Stimulated activated CD8-positive, alpha-beta memory T cell treated with anti-CD3 and anti-CD28 coated beads, Interleukin-7, amount 100 ng/mL, for 1 hour (primary cell): ENCODE measurements around the gene OPHN1.
"Not testable (repeated sequence)": the region's sequence is repeated elsewhere in the genome, so short reads cannot be mapped to it uniquely, and the experiment has no call there.

Experiments used
- DNase-seq, 2 donors: peaks; one replicate each; pipeline ENCODE4 v3.0.0-alpha.2; 2020; ENCODE audit warnings: low read depth in 2 of 2

The OPHN1 gene

GRCh38 chrX:68177542-68177941 is 255.8 kb downstream of the OPHN1 start:
- no peak for DNase-seq

DNA sequence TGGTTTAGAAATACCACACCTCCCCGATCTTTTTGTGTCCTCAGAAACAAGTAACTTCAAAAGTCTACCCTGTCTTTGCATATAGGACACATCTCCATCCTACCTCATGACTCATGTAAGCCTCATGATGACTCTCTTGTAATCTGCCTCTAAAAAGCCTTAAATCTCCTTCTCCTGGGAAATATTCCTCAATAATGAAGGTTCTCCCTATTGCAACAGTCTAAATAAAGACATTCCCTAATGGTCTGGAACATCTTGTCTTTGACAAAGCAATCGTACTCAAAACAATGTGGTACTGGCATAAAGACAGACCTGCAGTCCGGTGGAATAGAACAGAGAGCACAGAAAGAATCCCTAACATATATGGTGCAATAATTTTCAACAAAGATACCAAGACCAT is 257.7 kb downstream of the OPHN1 start:
- no peak for DNase-seq

DNA sequence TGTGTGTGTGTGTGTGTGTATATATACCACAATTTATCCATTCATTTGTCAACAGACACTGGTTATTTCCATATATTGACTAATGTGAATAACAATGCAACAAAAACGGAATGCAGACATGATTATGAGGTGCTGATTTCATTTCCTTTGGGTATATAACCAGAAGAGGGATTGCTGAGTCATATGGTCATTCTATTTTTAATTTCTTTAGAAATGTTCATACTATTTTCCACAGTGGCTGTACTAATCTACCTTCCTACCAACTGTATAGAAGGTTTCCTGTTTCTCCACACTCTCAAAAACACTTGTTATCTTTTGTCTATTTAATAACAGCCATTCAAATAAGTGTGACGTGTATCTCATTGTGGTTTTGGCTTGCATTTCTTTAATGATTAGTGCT is 269.9 kb downstream of the OPHN1 start:
- no peak for DNase-seq

- no peak for DNase-seq
Observed at GRCh38 chrX:68147848-68148247, 285.4 kb downstream of the OPHN1 start.

GRCh38 chrX:68146054-68146453 is 287.2 kb downstream of the OPHN1 start:
- no peak for DNase-seq

GRCh38 chrX:68139791-68140190 is 293.5 kb downstream of the OPHN1 start:
- DNase-seq, result no peak

DNA sequence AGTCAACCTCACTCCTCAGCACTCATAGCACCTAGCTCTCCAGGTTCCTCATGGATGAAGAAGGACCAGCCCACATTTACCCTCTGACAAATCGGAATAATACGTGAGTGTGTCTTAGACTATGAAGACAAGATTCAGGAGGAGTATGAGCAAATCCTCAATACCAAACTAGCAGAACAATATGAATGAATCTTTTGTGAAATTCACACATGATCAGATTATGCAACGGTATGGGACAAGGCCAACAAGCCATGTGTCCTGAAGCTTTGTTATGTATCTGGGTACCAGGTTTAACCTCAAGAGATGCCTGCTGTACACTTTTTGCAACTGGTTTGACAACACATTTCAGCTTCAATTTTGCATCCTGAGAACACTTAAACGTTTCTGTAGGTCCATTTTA is 300.1 kb downstream of the OPHN1 start:
- DNase-seq, result no peak

- DNase-seq, result no peak
Observed at GRCh38 chrX:68132749-68133148, 300.5 kb downstream of the OPHN1 start.

- DNase-seq, result no peak
Observed at GRCh38 chrX:68121835-68122234, 311.5 kb downstream of the OPHN1 start.

- no peak for DNase-seq
Observed at GRCh38 chrX:68121371-68121770, 311.9 kb downstream of the OPHN1 start.

DNA sequence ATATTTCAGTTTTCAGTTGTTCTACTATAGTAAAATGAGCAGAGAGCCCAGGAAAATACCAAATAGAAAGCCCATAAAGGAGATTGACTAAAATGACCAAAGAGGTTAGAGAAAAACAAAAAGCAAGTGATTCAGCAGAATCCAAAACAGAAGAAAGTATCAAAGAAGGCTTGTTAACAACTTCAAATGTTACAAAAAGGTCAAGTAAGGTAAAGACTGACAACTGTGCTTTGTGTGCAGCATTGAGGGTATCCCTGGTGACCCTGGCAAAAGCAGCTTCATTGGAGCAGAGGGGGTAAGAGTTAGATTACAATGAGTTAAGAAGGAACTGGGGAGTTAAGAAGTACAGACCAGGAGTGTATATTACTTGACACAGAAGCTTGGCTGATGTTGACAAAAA is 317.9 kb downstream of the OPHN1 start:
- DNase-seq, result no peak

DNA sequence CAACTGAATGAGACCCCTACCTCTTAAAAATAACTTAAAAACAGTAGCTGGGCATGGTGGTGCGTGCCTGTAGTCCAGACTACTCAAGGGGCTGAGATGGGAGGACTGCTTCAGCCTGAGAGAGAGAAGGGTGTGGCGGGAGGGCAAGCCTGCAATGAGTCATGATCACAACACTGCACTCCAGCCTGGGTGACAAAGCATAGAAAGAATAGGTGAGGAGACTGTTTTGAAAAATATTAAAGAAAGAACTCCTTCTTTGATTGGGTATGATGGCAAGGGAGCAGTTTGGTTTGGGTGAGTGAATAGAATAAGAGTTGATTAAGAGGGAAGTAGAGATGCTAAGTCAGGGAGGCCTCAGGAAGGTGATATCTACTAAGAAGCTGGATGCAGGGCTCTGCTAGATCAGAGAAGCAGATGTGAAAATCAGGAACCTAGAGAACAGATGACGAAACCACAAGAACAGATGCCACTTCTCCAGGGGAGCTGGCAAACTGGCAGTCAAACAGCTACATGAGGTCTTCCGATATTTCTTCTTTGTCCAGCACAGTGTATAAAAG is 318.6 kb downstream of the OPHN1 start:
- no peak for DNase-seq

DNA sequence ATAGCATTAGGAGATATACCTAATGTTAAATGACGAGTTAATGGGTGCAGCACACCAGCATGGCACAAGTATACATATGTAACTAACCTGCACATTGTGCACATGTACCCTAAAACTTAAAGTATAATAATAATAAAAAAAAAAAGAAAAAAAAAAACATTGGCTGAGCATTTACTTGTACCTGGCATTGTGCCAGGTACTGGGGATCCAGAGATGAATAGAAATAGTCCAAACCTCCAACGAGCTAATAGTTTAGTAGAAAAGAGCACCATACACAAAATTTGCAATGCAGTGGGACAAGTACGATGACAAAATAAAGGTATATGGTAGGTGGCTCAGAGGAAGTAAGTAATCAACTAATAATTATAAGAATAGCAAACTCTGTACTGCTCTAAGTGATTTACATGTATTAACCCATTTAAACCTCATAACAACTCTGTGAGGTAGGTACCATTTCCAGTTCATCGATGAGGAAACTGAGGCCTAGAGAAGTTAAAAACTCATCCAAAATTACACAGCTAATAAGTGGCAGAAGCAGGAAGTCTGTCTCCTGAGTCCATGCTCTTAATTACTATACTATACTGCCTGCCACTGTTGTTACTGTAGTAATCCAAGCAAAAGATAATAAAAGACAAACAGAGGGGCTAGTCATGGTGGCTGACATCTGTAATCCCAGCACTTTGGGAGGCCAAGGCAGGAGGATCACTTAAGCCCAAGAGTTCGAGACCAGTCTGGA is 319.3 kb downstream of the OPHN1 start:
- no peak for DNase-seq

DNA sequence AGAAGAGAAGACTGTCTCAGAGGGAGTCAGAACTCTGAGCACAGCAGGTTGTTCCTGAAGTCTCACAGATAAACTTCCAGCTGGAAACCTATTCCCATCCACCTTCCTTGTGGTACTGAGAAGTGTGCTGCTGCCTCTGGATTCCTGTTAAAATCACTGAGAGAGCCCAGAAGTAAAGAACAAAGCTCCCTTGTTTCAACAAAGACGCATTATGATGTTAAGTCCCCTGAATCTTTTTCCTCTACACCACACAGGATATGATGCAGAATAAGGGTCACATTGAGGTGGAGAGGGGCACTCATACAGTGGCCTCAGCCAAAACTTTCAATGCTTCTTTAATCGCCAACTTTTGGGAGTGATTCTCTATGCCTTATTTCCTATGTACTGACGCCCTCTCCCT is 321.0 kb downstream of the OPHN1 start:
- no peak for DNase-seq

- no peak for DNase-seq
Observed at GRCh38 chrX:68109162-68109561, 324.1 kb downstream of the OPHN1 start.

GRCh38 chrX:68098431-68098830 is 334.9 kb downstream of the OPHN1 start:
- DNase-seq, result no peak

- DNase-seq, result no peak
Observed at GRCh38 chrX:68090266-68090665, 343.0 kb downstream of the OPHN1 start.

DNA sequence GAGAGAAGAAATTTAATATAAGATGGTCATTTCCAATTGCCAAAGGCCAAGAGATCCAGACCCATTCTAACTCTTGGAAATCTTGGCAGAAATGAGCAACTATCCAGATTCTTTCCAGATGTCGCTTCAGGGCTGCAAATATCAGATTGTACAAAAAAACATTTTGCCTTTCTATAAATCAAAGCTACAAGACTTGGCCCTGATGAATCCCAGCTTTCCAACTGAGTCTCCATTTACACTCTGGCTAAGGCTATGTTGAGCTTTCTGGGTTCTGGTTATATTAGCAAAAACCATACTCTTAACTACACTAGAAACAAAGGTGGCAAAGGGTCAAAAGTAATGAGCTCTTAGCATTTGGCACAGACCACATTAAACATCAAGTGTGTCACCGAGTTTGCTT is 345.8 kb downstream of the OPHN1 start:
- DNase-seq, result no peak

DNA sequence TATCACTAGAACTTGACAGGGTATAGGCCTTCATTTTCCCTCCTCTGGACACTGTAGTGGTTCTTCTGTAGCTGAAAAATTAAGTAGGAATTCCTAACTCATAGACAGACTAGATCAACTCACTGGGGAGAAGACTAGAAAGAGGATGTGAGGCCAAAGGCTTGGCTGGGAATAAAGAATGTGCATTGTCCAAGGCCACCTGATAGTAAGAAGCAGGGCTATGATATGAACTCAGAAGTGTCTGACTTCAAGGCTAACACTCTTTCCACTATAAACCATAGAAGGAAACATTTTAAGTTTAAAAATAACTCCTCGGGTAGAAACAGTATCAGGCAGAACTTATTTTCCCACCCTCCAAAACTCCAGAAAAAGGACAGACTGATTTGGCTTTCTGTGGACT is 346.6 kb downstream of the OPHN1 start:
- no peak for DNase-seq

- no peak for DNase-seq
Observed at GRCh38 chrX:68084765-68085164, 348.5 kb downstream of the OPHN1 start.

- DNase-seq, result no peak
Observed at GRCh38 chrX:68083510-68083909, 349.8 kb downstream of the OPHN1 start.

- no peak for DNase-seq
Observed at GRCh38 chrX:68079961-68080360, 353.3 kb downstream of the OPHN1 start.

GRCh38 chrX:68078801-68079200 is 354.5 kb downstream of the OPHN1 start:
- not testable (repeated sequence) for DNase-seq

- no peak for DNase-seq
Observed at GRCh38 chrX:68077378-68077777, 355.9 kb downstream of the OPHN1 start.
